Measurements from ENCODE around the gene BRCC3.
"Not testable (repeated sequence)": the region's sequence is repeated elsewhere in the genome, so short reads cannot be mapped to it uniquely, and the experiment has no call there.

- not testable (repeated sequence) for TF ChIP-seq CTCF, POLR2A (IDR thresholded peaks at IDR 0.05)
Measured at GRCh38 chrX:155147612-155148011, 76.3 kb downstream of the BRCC3 start.

Data from heart left ventricle (tissue), 13 donors.